HepG2 (cell line): ENCODE measurements around the gene LOXL3. TPM values are rescaled to one million over a fixed set of nuclear protein-coding genes. Genes with fewer than 3 reads are reported as not detected.

Source experiments
- ATAC-seq: fragments of 200-7000 bp; cut with Tn5 transposase; 3 replicates; pipeline ENCODE4 v1.9.1; 2020; ENCODE audit warnings: mild to moderate bottlenecking, moderate library complexity
- BruUV-seq: library from RNA; stranded (reverse); fragments of 400-500 nt; replicated peaks from 2 replicates; lab custom pipeline; 2021; lab: Mats Ljungman, UMichigan
- CTCF ChIA-PET: fragments of 300-600 bp; formaldehyde crosslinking; extraction: SDS; loops from one replicate; lab custom pipeline; 2021; ENCODE audit warnings: low total read pairs, inconsistent platforms, low intra/inter-chr PET ratio; lab: Yijun Ruan, JAX
- POLR2A ChIA-PET: fragments of 350-600 bp; sonication (Branson Sonifier 250); formaldehyde crosslinking; loops from one replicate; lab custom pipeline; 2020; ENCODE audit warnings: antibody characterized with exemption, inconsistent platforms; lab: Yijun Ruan, JAX
- DNase-seq: peaks from one replicate; pipeline ENCODE4 v3.0.0-alpha.2; 2015; ENCODE audit warnings: low spot score
- FAIRE-seq: peaks from 3 replicates; lab custom pipeline; 2011; peaks lifted over from hg19 to GRCh38; lab: Jason Lieb, UNC
- H2AFZ ChIP-seq: one replicate; pipeline ENCODE4 v1.6.1; 2011; ENCODE audit warnings: low read length, inconsistent platforms
- H3K27ac ChIP-seq: fragments of 300-600 bp; 3 replicates; pipeline ENCODE4 v1.8.0; 2011; ENCODE audit warnings: mixed run types, mild to moderate bottlenecking, mixed read lengths, low read length, inconsistent platforms; ENCODE audit not compliant: insufficient read depth; ENCODE audit errors: extremely low read length
- H3K27me3 ChIP-seq, 2 experiments: fragments of 200-600 bp in 1 of 2; 2 replicates in 1 of 2; 3 replicates in 1 of 2; pipeline versions ENCODE4 v1.6.0 to v1.8.0; 2011; ENCODE audit warnings: low read length in 2 of 2, mild to moderate bottlenecking in 2 of 2, moderate library complexity in 2 of 2, inconsistent platforms in 1 of 2; ENCODE audit not compliant: insufficient read depth in 2 of 2, control insufficient read depth in 1 of 2
- H3K36me3 ChIP-seq, 2 experiments: fragments of 200-600 bp in 1 of 2; replicated peaks in 1 of 2; 2 replicates in 1 of 2; 3 replicates in 1 of 2; pipeline versions ENCODE4 v1.5.1 to v1.8.0; 2011; ENCODE audit warnings: low read length in 2 of 2, inconsistent platforms in 1 of 2; ENCODE audit not compliant: insufficient read depth in 2 of 2, control insufficient read depth in 1 of 2
- H3K4me1 ChIP-seq: 2 replicates; pipeline ENCODE4 v1.5.1; 2012; ENCODE audit warnings: low read length, inconsistent platforms; ENCODE audit not compliant: insufficient read depth
- H3K4me2 ChIP-seq: 2 replicates; pipeline ENCODE4 v1.6.0; 2011; ENCODE audit warnings: low read depth, low read length, inconsistent platforms
- H3K4me3 ChIP-seq, 3 experiments: fragments of 200-600 bp in 1 of 3; sonication (generic), shearing (Covaris generic) in 1 of 3; replicated peaks in 1 of 3; 2 replicates each; pipeline ENCODE4 v1.5.1; 2011 to 2016; ENCODE audit warnings: low read length in 3 of 3, inconsistent platforms in 2 of 3, low read depth in 2 of 3, mild to moderate bottlenecking in 2 of 3, control low read depth in 1 of 3, mixed read lengths in 1 of 3; ENCODE audit not compliant: insufficient read depth in 1 of 3
- H3K79me2 ChIP-seq: one replicate; pipeline ENCODE4 v1.6.1; 2011; ENCODE audit warnings: low read length, inconsistent platforms; ENCODE audit not compliant: insufficient read depth
- H3K9ac ChIP-seq: 2 replicates; pipeline ENCODE4 v1.6.0; 2011; ENCODE audit warnings: mild to moderate bottlenecking, low read depth, low read length, inconsistent platforms; ENCODE audit not compliant: insufficient read depth
- H3K9me3 ChIP-seq: 2 replicates; pipeline ENCODE4 v1.5.1; 2012; ENCODE audit warnings: mild to moderate bottlenecking, low read length
- H4K20me1 ChIP-seq: 2 replicates; pipeline ENCODE4 v1.6.0; 2011; ENCODE audit warnings: inconsistent platforms, mild to moderate bottlenecking, low read length, moderate library complexity; ENCODE audit not compliant: insufficient read depth
- BATF2 ChIP-seq: sonication (generic); formaldehyde crosslinking; IDR thresholded peaks from 2 replicates; pipeline ENCODE4 v1.8.0; 2022; ENCODE audit warnings: mild to moderate bottlenecking, missing genetic modification reagents, moderate library complexity
- CHD4 ChIP-seq: fragments of 200-600 bp; sonication (generic); IDR thresholded peaks from 2 replicates; pipeline ENCODE4 v1.7.0; 2017; ENCODE audit warnings: mild to moderate bottlenecking, low read length, borderline replicate concordance
- ISL2 ChIP-seq: sonication (generic); formaldehyde crosslinking; IDR thresholded peaks from 2 replicates; pipeline ENCODE4 v1.5.0; 2020; ENCODE audit warnings: missing genetic modification reagents
- MAX ChIP-seq: IDR thresholded peaks from 2 replicates; pipeline ENCODE4 v1.6.1; 2012; ENCODE audit warnings: inconsistent platforms
- MXD3 ChIP-seq: IDR thresholded peaks from 2 replicates; pipeline ENCODE4 v1.6.1; 2016; ENCODE audit warnings: mild to moderate bottlenecking, missing biosample characterization, missing genetic modification reagents
- PCBP1 ChIP-seq: fragments of 200-400 bp; formaldehyde crosslinking; IDR thresholded peaks from 2 replicates; pipeline ENCODE4 v1.6.1; 2017; ENCODE audit warnings: mild to moderate bottlenecking, low read depth, low read length, borderline replicate concordance
- SRSF9 ChIP-seq: fragments of 200-400 bp; formaldehyde crosslinking; IDR thresholded peaks from 2 replicates; pipeline ENCODE4 v1.6.1; 2018; ENCODE audit warnings: borderline replicate concordance, mild to moderate bottlenecking, low read depth, low read length; ENCODE audit not compliant: insufficient read depth, poor library complexity, severe bottlenecking
- SSRP1 ChIP-seq: IDR thresholded peaks from 2 replicates; pipeline ENCODE4 v1.6.1; 2016; ENCODE audit warnings: control low read depth
- TAF15 ChIP-seq: fragments of 200-400 bp; formaldehyde crosslinking; IDR thresholded peaks from one replicate; pipeline ENCODE4 v1.6.1; 2018; ENCODE audit warnings: mild to moderate bottlenecking, low read depth, low read length; ENCODE audit not compliant: poor library complexity, severe bottlenecking
- ZFP90 ChIP-seq: sonication (generic); formaldehyde crosslinking; IDR thresholded peaks from 2 replicates; pipeline ENCODE4 v1.8.0; 2022; ENCODE audit warnings: missing genetic modification reagents, mild to moderate bottlenecking, inconsistent platforms, borderline replicate concordance
- ZNF207 ChIP-seq: fragments of 450-650 bp; IDR thresholded peaks from 2 replicates; pipeline ENCODE4 v1.6.1; 2016; ENCODE audit warnings: antibody characterized with exemption, borderline replicate concordance
- ZNF24 ChIP-seq: fragments of 450-650 bp; IDR thresholded peaks from 2 replicates; pipeline ENCODE4 v1.6.1; 2017; ENCODE audit warnings: antibody characterized with exemption, mild to moderate bottlenecking
- ZNF564 ChIP-seq: sonication (generic); formaldehyde crosslinking; IDR thresholded peaks from 2 replicates; pipeline ENCODE4 v1.8.1; 2023; ENCODE audit warnings: mild to moderate bottlenecking, missing genetic modification reagents
- ZNF609 ChIP-seq: sonication (generic); formaldehyde crosslinking; IDR thresholded peaks from 2 replicates; pipeline ENCODE4 v1.4.0; 2020; ENCODE audit warnings: mild to moderate bottlenecking, missing genetic modification reagents, borderline replicate concordance
- ZNF724P ChIP-seq: sonication (generic); formaldehyde crosslinking; IDR thresholded peaks from 2 replicates; pipeline ENCODE4 v1.8.0; 2022; ENCODE audit warnings: missing genetic modification reagents, borderline replicate concordance
- ZNF780A ChIP-seq: sonication (generic); formaldehyde crosslinking; IDR thresholded peaks from 2 replicates; pipeline ENCODE4 v1.8.0; 2022; ENCODE audit warnings: mild to moderate bottlenecking, missing genetic modification reagents, moderate library complexity
- ZSCAN31 ChIP-seq: sonication (generic); formaldehyde crosslinking; IDR thresholded peaks from 2 replicates; pipeline ENCODE4 v1.5.0; 2020; ENCODE audit warnings: low read depth, mild to moderate bottlenecking, missing genetic modification reagents
- WGBS: methylation state at CpG from one replicate; pipeline ENCODE4 v1.1.6; 2017; ENCODE audit warnings: low lambda C conversion rate; 5-methylcytosine and 5-hydroxymethylcytosine counted together
- in situ Hi-C: cut with HindIII; loops from 2 replicates; pipeline ENCODE4 v1.10.0; 2017; ENCODE audit warnings: low pct_unique_long_range_greater_than_20kb; ENCODE audit not compliant: extremely low pct_ligation_motif_present
- intact Hi-C: fragments of 100-400 bp; cut with micrococcal nuclease; formaldehyde crosslinking; loops from one replicate; pipeline ENCODE4 v1.10.0; 2022; ENCODE audit not compliant: unreplicated experiment
- polyA plus RNA-seq, 8 experiments: library from polyadenylated mRNA; depleted of rRNA in 3 of 8; stranded (reverse) in 7 of 8; unstranded in 1 of 8; fragments of >200 nt; fragmentation: Illumina TruSeq in 4 of 8; extraction: Trizol in 4 of 8; gene quantifications; 2 replicates each; pipeline versions ENCODE4 v1.2.1 to v1.2.3, GENCODE V29; 2011 to 2016; ENCODE audit warnings: low read depth in 4 of 8, missing spikeins in 1 of 8, mixed read lengths in 1 of 8; ENCODE audit not compliant: insufficient read depth in 1 of 8
- total RNA-seq, 5 experiments: library from RNA; depleted of rRNA; stranded (reverse); fragments of >200 nt; fragmentation: Illumina TruSeq; extraction: Trizol; gene quantifications; 2 replicates each; pipeline ENCODE4 v1.2.3, GENCODE V29; 2016; ENCODE audit warnings: low read depth in 1 of 5

LOXL3 gene
- total and polyA plus RNA-seq, 2 of the 13 experiments (the other 11 are each of a cell fraction or from before 2014, with no cell fraction given), result 0.55 to 6.5 TPM

GRCh38 chr2:74497777-74498499, 55.8 kb downstream of the LOXL3 start:
- intact Hi-C loops, result loop anchor here (1.0 to 10.0 kb wide), 2 partner anchors 9 to 1803 kb away; no protein-coding TSS in a partner anchor
- H4K20me1 ChIP-seq, result no peaks in the 10 kb centered on the region
- peak; percentile 4 for ATAC-seq
- peak overlapping the region; percentile 50; the same call in 1 of the 2 replicates for H3K9ac ChIP-seq
- no TSS peak for BruUV-seq
- H3K36me3 ChIP-seq, result peaks cover 6 to 14% of the 10 kb centered on the region in 2 experiments
- H3K4me3 ChIP-seq, result peak overlapping the region; percentile 32 to 66 (median 53); a peak in 5 of 6 replicates
- H2AFZ ChIP-seq, result no peak overlapping the region
- H3K4me2 ChIP-seq, result peak overlapping the region; percentile 92
- no peak for FAIRE-seq
- H3K9me3 ChIP-seq, result no peaks in the 10 kb centered on the region
- no peaks in the 10 kb centered on the region; a peak in 1 of 5 replicates for H3K27me3 ChIP-seq
- 76% methylated on average over 61 of the region's 61 CpGs for WGBS
- H3K27ac ChIP-seq, result peak overlapping the region; percentile 70
- in situ Hi-C loops, result no loop called here
- H3K79me2 ChIP-seq, result peaks cover 15% of the 10 kb centered on the region
- ChIA-PET POLR2A (interaction anchor here (0.6 to 16.5 kb wide), 10 partner anchors 9 to 69 kb away, joined by 3 to 795 read pairs (median 6); partner anchors contain the start of genes AUP1, CCDC142, DQX1 and HTRA2), CTCF (no interaction called here)
- H3K4me1 ChIP-seq, result peaks cover 66% of the 10 kb centered on the region
- DNase-seq, result no peak
- no peak; the same call in 1 of the 2 replicates for TF ChIP-seq ZNF780A
- TF ChIP-seq BATF2 (CRISPR knock-in tag), result 0 out of 2 replicates have a peak, but pooled peaks have one; percentile 30
- TF ChIP-seq MXD3 (CRISPR knock-in tag), result no peak; the same call in 1 of the 2 replicates
- 0 out of 2 replicates have a peak, but pooled peaks have one; percentile 31 for TF ChIP-seq ZFP90 (CRISPR knock-in tag)
- 0 out of 2 replicates have a peak, but pooled peaks have one; percentile 18 for TF ChIP-seq ISL2 (CRISPR knock-in tag)
- no peak for TF ChIP-seq CHD4
- TF ChIP-seq ZNF207, result no peak
- no peak for TF ChIP-seq ZNF24
- no peak for TF ChIP-seq ZNF609 (CRISPR knock-in tag)
- no peak for TF ChIP-seq ZNF564 (CRISPR knock-in tag)
- TF ChIP-seq PCBP1, result no peak
- no peak for TF ChIP-seq TAF15
- peak; percentile 74 for TF ChIP-seq ZSCAN31 (CRISPR knock-in tag)
- no peak for TF ChIP-seq MAX
- TF ChIP-seq SRSF9, result no peak
- no peak for TF ChIP-seq SSRP1 (CRISPR knock-in tag)
- TF ChIP-seq ZNF724P, result peak; percentile 83; the same call in 1 of the 2 replicates
